Prostate gland (tissue), 2 donors: Measurements from ENCODE around the gene S100A2.

ENCODE experiments used
- POLR2AphosphoS5 ChIP-seq: sonication (generic); formaldehyde crosslinking; IDR thresholded peaks from one replicate; pipeline ENCODE4 v1.6.1; 2017; ENCODE audit warnings: antibody characterized with exemption
- TF ChIP-seq, protein P1 (sequence below), 4 experiments: fragments of 200-600 bp in 2 of 4; fragments of 450-650 bp in 2 of 4; sonication (generic) in 2 of 4; IDR thresholded peaks; 1 replicate in 3 of 4; 2 replicates in 1 of 4; pipeline ENCODE4 v1.5.1; 2016 to 2019; ENCODE audit warnings: antibody characterized with exemption in 4 of 4, mild to moderate bottlenecking in 2 of 4, moderate library complexity in 2 of 4

DNA sequence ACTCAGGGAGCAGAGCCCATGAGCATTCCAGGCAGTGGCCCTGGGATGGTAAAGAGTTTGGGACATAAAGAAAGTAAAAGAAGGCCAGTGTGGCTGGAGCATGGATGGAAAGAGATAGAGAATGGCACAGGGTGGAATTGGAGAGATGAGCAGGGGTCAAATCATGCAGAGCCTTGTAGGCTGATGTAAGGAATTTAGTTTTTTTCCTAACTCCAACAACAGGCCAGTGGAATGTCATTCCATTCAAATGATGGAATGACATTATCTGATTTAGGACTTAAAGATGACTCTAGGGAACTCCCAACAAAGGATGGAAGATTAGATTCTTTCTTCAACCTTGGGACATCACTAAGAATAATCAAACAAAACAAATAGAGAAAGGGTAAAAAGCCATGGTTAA lies 12.8 kb upstream of the S100A2 start:
- no peak for TF ChIP-seq POLR2AphosphoS5
- TF ChIP-seq, protein P1, sequence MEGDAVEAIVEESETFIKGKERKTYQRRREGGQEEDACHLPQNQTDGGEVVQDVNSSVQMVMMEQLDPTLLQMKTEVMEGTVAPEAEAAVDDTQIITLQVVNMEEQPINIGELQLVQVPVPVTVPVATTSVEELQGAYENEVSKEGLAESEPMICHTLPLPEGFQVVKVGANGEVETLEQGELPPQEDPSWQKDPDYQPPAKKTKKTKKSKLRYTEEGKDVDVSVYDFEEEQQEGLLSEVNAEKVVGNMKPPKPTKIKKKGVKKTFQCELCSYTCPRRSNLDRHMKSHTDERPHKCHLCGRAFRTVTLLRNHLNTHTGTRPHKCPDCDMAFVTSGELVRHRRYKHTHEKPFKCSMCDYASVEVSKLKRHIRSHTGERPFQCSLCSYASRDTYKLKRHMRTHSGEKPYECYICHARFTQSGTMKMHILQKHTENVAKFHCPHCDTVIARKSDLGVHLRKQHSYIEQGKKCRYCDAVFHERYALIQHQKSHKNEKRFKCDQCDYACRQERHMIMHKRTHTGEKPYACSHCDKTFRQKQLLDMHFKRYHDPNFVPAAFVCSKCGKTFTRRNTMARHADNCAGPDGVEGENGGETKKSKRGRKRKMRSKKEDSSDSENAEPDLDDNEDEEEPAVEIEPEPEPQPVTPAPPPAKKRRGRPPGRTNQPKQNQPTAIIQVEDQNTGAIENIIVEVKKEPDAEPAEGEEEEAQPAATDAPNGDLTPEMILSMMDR (IDR thresholded peaks at IDR 0.05), result no peak
